DOHH2 (cell line): Measurements from ENCODE around the gene COA8.

Experiments
- CTCF ChIP-seq: fragments of 200-600 bp; sonication (generic); IDR thresholded peaks from one replicate; pipeline ENCODE4 v1.5.1; 2014; ENCODE audit warnings: antibody characterized with exemption, mild to moderate bottlenecking, low read depth, low read length; ENCODE audit not compliant: poor library complexity, severe bottlenecking
- EZH2phosphoT487 ChIP-seq: fragments of 200-600 bp; sonication (generic); IDR thresholded peaks from 2 replicates; pipeline ENCODE4 v1.6.1; 2017; ENCODE audit warnings: borderline replicate concordance, mild to moderate bottlenecking, antibody characterized with exemption, low read length, moderate library complexity, mixed read lengths

DNA sequence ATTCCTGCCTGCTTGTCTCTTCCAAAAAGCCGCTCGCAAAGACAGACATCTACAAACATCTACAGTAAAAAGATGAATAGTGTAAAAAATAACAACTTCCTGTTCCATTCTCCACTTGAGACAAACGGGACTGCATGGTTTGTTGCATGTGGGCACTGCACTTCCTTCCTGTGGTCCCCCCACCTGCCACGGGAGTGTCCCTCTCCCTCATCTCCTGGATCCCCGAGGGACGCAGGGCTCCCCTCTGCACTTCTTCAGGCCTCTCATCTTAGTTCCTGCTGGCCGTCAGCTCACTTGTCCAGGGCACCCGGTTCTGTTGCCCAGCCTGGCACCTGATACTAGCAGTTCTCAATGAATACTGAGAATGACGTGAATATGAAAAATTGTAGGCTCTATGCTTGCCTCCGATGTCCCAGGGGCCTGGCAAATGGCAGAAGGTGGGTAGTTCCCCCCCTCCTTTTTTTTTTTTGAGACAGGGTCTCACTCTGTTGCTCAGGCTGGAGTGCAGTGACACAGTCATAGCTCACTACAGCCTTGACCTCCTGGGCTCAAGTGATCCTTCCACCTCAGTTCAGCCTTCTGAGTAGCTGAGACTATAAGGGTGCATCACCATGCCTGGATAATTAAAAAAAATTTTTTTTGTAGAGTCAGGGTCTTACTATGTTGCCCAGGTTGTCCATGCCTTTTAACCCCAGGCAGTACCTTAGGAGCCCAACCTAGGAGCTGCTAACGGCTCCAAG lies 62.8 kb downstream of the COA8 start:
- TF ChIP-seq CTCF (no peak), EZH2phosphoT487 (no peak)
